ENCODE results near the gene DUSP7. TPM values are rescaled to one million over a fixed set of nuclear protein-coding genes. Genes with fewer than 3 reads are reported as not detected.

DUSP7 gene
- total RNA-seq, 2 experiments from 2014 or later = 4.8 to 5.2 TPM

GRCh38 chr3:52024765-52025452 is 31.5 kb downstream of the DUSP7 start:
- no peak for ATAC-seq (ENCODE audit: poor library complexity)
- no peaks in the 10 kb centered on the region for H3K27me3 ChIP-seq (ENCODE audit: control insufficient read depth in 1 of 2, insufficient read depth in 2 of 2, low read length in 2 of 2)
- no peaks in the 10 kb centered on the region for H3K4me1 Mint-ChIP-seq (ENCODE audit: low read depth)
- H3K27me3 Mint-ChIP-seq = no peaks in the 10 kb centered on the region
- POLR2A ChIA-PET = no interaction called here
- intact Hi-C loops (cut with DNase I, micrococcal nuclease) = no loop called here
- H3K36me3 Mint-ChIP-seq (ENCODE audit: low read depth) = no peaks in the 10 kb centered on the region
- H3K9me3 ChIP-seq (ENCODE audit: control insufficient read depth in 1 of 2, insufficient read depth in 1 of 2, low read length in 2 of 2) = no peaks in the 10 kb centered on the region
- CTCF ChIA-PET = no interaction called here
- no peaks in the 10 kb centered on the region for H3K9me3 Mint-ChIP-seq
- no peak overlapping the region for H3K27ac Mint-ChIP-seq
- no peak for TF ChIP-seq CTCF (IDR thresholded peaks at IDR 0.05)
- no peak overlapping the region for H3K27ac ChIP-seq (ENCODE audit: low read depth in 1 of 2, low read length in 2 of 2)
- no peak overlapping the region for H3K4me3 Mint-ChIP-seq
- H3K4me3 ChIP-seq (ENCODE audit: low read length) = no peak overlapping the region
- H3K36me3 ChIP-seq (ENCODE audit: insufficient read depth, low read length) = no peaks in the 10 kb centered on the region
- no peak for DNase-seq
- peaks cover 4% of the 10 kb centered on the region for H3K4me1 ChIP-seq (ENCODE audit: insufficient read depth, low read length)

GRCh38 chr3:52023860-52024764 is 32.3 kb downstream of the DUSP7 start:
- no peaks in the 10 kb centered on the region for H3K27me3 Mint-ChIP-seq
- intact Hi-C loops (cut with DNase I, micrococcal nuclease) = no loop called here
- Histone ChIP-seq H3K4me1 (ENCODE audit: insufficient read depth, low read length) (peaks cover 4% of the 10 kb centered on the region), H3K36me3 (ENCODE audit: insufficient read depth, low read length) (no peaks in the 10 kb centered on the region), H3K9me3 (ENCODE audit: control insufficient read depth in 1 of 2, insufficient read depth in 1 of 2, low read length in 2 of 2) (no peaks in the 10 kb centered on the region), H3K27me3 (ENCODE audit: control insufficient read depth in 1 of 2, insufficient read depth in 2 of 2, low read length in 2 of 2) (no peaks in the 10 kb centered on the region), H3K4me3 (ENCODE audit: low read length) (no peak overlapping the region), H3K27ac (ENCODE audit: low read depth in 1 of 2, low read length in 2 of 2) (no peak overlapping the region)
- CTCF ChIA-PET = no interaction called here
- no peaks in the 10 kb centered on the region for H3K4me1 Mint-ChIP-seq (ENCODE audit: low read depth)
- H3K4me3 Mint-ChIP-seq = no peak overlapping the region
- DNase-seq (no peak), ATAC-seq (ENCODE audit: poor library complexity) (no peak)
- POLR2A ChIA-PET = no interaction called here
- H3K27ac Mint-ChIP-seq = no peak overlapping the region
- TF ChIP-seq CTCF (IDR thresholded peaks at IDR 0.05) = no peak
- H3K9me3 Mint-ChIP-seq = no peaks in the 10 kb centered on the region
- H3K36me3 Mint-ChIP-seq (ENCODE audit: low read depth) = no peaks in the 10 kb centered on the region

- Histone ChIP-seq H3K4me1 (ENCODE audit: insufficient read depth, low read length) (peaks cover 4% of the 10 kb centered on the region), H3K27me3 (ENCODE audit: control insufficient read depth in 1 of 2, insufficient read depth in 2 of 2, low read length in 2 of 2) (no peaks in the 10 kb centered on the region), H3K9me3 (ENCODE audit: control insufficient read depth in 1 of 2, insufficient read depth in 1 of 2, low read length in 2 of 2) (no peaks in the 10 kb centered on the region), H3K4me3 (ENCODE audit: low read length) (no peak overlapping the region), H3K36me3 (ENCODE audit: insufficient read depth, low read length) (no peaks in the 10 kb centered on the region), H3K27ac (ENCODE audit: low read depth in 1 of 2, low read length in 2 of 2) (no peak overlapping the region)
- Mint-ChIP-seq H3K4me3 (no peak overlapping the region), H3K27ac (no peak overlapping the region), H3K9me3 (no peaks in the 10 kb centered on the region), H3K4me1 (ENCODE audit: low read depth) (no peaks in the 10 kb centered on the region), H3K36me3 (ENCODE audit: low read depth) (no peaks in the 10 kb centered on the region), H3K27me3 (no peaks in the 10 kb centered on the region)
- POLR2A ChIA-PET = no interaction called here
- CTCF ChIA-PET = no interaction called here
- TF ChIP-seq CTCF (IDR thresholded peaks at IDR 0.05) = no peak
- DNase-seq = no peak
- no peak for ATAC-seq (ENCODE audit: poor library complexity)
- intact Hi-C loops (cut with DNase I, micrococcal nuclease) = no loop called here
These were observed 33.1 kb downstream of the DUSP7 start for GRCh38 chr3:52023101-52023770.
